GM12872 (cell line): ENCODE measurements around the gene TRABD.

Source experiments
- CTCF ChIP-seq: IDR thresholded peaks from 3 replicates; pipeline ENCODE4 v1.5.1; 2011; ENCODE audit warnings: low read depth, mild to moderate bottlenecking, low read length, moderate library complexity; ENCODE audit not compliant: insufficient read depth

The TRABD gene

GRCh38 chr22:50170453-50171318 is 15.0 kb upstream of the TRABD start, which contains the start of gene PANX2:
TSS of gene PANX2 (plus strand) at chr22:50170731. CDS start at chr22:50170731, 0 bp downstream.
- no peak for TF ChIP-seq CTCF

GRCh38 chr22:50171319-50171964 is 14.3 kb upstream of the TRABD start:
- TF ChIP-seq CTCF: no peak

GRCh38 chr22:50171965-50172421 is 13.7 kb upstream of the TRABD start:
- TF ChIP-seq CTCF: no peak

- TF ChIP-seq CTCF: no peak
Measured at GRCh38 chr22:50173311-50173982, 12.3 kb upstream of the TRABD start.

- no peak for TF ChIP-seq CTCF
Measured at GRCh38 chr22:50173983-50174355, 11.7 kb upstream of the TRABD start.

- TF ChIP-seq CTCF: no peak
Measured at GRCh38 chr22:50174382-50175190, 11.1 kb upstream of the TRABD start.
